22Rv1 (cell line): ENCODE measurements around the gene ARMH2.

Source experiments
- H3K27ac ChIP-seq: fragments of 450-650 bp; 2 replicates; pipeline ENCODE4 v1.5.1; 2017
- CTCF ChIP-seq: fragments of 450-650 bp; IDR thresholded peaks from 2 replicates; pipeline ENCODE4 v1.5.1; 2017; ENCODE audit warnings: mild to moderate bottlenecking
- ZFX ChIP-seq: fragments of 450-650 bp; IDR thresholded peaks from 2 replicates; pipeline ENCODE4 v1.6.1; 2017; ENCODE audit warnings: antibody characterized with exemption, borderline replicate concordance

The ARMH2 gene

GRCh38 chr6:24798740-24799540, at the start of gene ARMH2:
TSS of gene ARMH2 (minus strand) at chr6:24798917. CDS start at chr6:24798857, 60 bp downstream.
- TF ChIP-seq ZFX (no peak), CTCF (no peak)
- H3K27ac ChIP-seq: no peak within 1 kb of the TSS

- no peak for TF ChIP-seq CTCF
- TF ChIP-seq ZFX: no peak
- H3K27ac ChIP-seq: no peak overlapping the region
Observed at GRCh38 chr6:24848461-24848860, 49.7 kb upstream of the ARMH2 start.

GRCh38 chr6:24847402-24847801, 48.7 kb upstream of the ARMH2 start:
- no peak for TF ChIP-seq ZFX
- TF ChIP-seq CTCF: no peak

GRCh38 chr6:24845578-24845977, 46.9 kb upstream of the ARMH2 start:
- TF ChIP-seq CTCF (no peak), ZFX (no peak)
- H3K27ac ChIP-seq: no peak overlapping the region

More at GRCh38 chr6:24847402-24847801, 48.7 kb upstream of the ARMH2 start:
- H3K27ac ChIP-seq: no peak overlapping the region

DNA sequence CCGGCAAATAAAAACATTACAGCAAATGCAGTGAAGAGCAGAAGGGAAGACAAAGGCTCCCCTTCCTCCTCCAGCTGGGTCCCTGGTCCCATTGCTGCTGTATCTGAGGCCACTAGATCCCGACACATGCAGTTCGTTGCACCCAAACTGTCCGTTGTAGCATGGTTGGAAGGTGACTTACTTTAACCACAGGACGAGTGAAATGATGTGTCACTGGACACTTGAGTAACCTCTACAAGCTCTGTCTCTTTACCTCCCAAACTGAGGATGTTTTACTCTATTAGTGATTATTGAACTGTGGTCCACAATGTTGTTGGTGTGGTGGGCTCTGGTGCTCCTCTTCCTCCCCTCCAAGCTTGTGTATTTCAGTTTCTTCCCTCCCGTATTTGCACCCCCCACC, 46.2 kb upstream of the ARMH2 start:
- no peak for TF ChIP-seq CTCF
- TF ChIP-seq ZFX: no peak

GRCh38 chr6:24844061-24844460, 45.3 kb upstream of the ARMH2 start:
- TF ChIP-seq CTCF (no peak), ZFX (no peak)
- no peak overlapping the region for H3K27ac ChIP-seq

More for the DNA sequence above, 46.2 kb upstream of the ARMH2 start:
- no peak overlapping the region for H3K27ac ChIP-seq

- TF ChIP-seq ZFX (no peak), CTCF (no peak)
- no peak overlapping the region for H3K27ac ChIP-seq
Observed at GRCh38 chr6:24840187-24840586, 41.5 kb upstream of the ARMH2 start.
